Activated CD4-positive, CD25-positive, alpha-beta regulatory T cell treated with anti-CD3 and anti-CD28 coated beads, Interleukin-2, amount 50 U/mL, for 24 hours (primary cell): ENCODE results near the gene TBC1D24.
A peak's percentile ranks its signal among the peaks of the same experiment; 100 is the strongest.
"Not testable (repeated sequence)": the region's sequence is repeated elsewhere in the genome, so short reads cannot be mapped to it uniquely, and the experiment has no call there.

Experiments
- ATAC-seq, 2 donors: fragments of 150-1000 bp; cut with Tn5 transposase; one replicate each; pipeline ENCODE4 v1.10.0; 2021; ENCODE audit warnings: mild to moderate bottlenecking in 1 of 2, moderate library complexity in 1 of 2

TBC1D24 gene

DNA sequence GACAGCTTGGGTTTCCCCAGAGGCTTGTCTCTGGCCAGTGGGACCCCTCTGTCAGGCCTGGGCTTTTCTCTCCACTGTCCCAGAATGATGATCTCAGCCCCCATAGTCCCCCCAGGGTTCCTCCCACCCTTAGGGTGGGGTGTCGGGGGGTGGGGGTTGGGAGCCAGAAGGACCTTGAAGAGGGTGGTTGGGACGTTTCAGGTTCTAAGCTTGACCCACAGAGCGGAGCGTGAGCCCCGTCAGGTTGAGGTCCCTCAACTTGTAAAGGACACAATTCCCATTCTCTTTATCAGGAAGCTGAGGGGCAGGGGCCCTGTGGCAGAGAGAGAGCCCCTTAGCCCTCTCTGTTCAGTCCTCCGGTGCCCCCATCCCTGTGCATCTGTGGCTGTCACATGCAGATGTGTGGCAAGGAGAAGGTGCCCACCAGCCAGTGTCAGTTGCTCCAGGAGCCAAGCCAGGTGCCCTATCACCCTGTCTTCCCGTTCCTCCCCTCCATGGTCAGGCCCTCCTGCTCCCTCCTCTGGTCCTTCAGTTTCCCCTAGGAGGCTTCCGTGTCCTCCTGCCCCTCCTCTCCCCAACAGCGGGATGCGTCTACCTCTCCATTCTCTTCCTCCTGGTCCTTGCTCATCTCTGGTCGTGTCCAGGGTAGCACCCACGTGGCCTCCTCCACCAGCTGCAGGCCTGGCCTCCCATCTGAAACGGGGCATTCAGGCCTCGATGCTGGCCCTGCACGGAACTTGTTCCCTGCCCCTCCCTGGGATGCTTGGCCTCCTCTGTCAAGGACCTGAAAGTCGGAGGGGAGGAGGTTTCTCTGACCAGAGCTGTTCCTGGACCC is 5.3 kb upstream of the TBC1D24 start:
- ATAC-seq, result no peak

GRCh38 chr16:2470234-2470601 is 4.7 kb upstream of the TBC1D24 start:
- ATAC-seq, result no peak

- ATAC-seq, result no peak
Observed at GRCh38 chr16:2470603-2471015, 4.3 kb upstream of the TBC1D24 start.

GRCh38 chr16:2471016-2471652 is 3.8 kb upstream of the TBC1D24 start, which contains the start of gene NTN3:
Gene NTN3 (plus strand): TSS chr16:2471297. CDS start chr16:2471702, 405 bp downstream.
- no peak for ATAC-seq

GRCh38 chr16:2471653-2472487 is 3.1 kb upstream of the TBC1D24 start:
- ATAC-seq, result no peak

DNA sequence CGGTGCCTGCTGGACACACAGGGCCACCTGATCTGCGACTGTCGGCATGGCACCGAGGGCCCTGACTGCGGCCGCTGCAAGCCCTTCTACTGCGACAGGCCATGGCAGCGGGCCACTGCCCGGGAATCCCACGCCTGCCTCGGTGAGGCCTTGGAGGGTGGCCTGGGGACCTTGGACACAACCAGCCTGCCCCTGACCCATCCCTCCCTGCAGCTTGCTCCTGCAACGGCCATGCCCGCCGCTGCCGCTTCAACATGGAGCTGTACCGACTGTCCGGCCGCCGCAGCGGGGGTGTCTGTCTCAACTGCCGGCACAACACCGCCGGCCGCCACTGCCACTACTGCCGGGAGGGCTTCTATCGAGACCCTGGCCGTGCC is 2.5 kb upstream of the TBC1D24 start:
- no peak for ATAC-seq

DNA sequence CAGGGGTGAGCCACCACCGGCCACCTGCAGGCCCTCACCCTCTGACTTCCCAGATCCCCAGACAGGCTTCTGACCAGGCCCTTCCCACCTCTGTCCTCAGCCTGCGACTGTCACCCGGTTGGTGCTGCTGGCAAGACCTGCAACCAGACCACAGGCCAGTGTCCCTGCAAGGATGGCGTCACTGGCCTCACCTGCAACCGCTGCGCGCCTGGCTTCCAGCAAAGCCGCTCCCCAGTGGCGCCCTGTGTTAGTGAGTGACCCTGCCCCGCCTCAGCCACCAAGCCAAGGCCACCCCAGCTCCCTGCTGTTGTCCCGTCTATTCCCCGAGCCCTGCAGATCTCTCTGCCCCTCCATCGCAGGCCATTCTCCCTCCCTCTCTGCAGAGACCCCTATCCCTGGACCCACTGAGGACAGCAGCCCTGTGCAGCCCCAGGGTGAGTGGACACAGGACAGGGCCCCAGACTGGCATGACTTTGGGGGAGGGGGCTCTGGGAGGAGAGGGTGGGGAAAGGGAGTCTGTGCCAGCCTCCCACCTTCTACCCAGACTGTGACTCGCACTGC is 2.0 kb upstream of the TBC1D24 start:
- ATAC-seq, result no peak

GRCh38 chr16:2473446-2473926 is 1.4 kb upstream of the TBC1D24 start:
- ATAC-seq, result peak; percentile 1 to 2

- peak; percentile 59 to 70 for ATAC-seq
Observed at GRCh38 chr16:2473999-2474876, 689 bp upstream of the TBC1D24 start.

DNA sequence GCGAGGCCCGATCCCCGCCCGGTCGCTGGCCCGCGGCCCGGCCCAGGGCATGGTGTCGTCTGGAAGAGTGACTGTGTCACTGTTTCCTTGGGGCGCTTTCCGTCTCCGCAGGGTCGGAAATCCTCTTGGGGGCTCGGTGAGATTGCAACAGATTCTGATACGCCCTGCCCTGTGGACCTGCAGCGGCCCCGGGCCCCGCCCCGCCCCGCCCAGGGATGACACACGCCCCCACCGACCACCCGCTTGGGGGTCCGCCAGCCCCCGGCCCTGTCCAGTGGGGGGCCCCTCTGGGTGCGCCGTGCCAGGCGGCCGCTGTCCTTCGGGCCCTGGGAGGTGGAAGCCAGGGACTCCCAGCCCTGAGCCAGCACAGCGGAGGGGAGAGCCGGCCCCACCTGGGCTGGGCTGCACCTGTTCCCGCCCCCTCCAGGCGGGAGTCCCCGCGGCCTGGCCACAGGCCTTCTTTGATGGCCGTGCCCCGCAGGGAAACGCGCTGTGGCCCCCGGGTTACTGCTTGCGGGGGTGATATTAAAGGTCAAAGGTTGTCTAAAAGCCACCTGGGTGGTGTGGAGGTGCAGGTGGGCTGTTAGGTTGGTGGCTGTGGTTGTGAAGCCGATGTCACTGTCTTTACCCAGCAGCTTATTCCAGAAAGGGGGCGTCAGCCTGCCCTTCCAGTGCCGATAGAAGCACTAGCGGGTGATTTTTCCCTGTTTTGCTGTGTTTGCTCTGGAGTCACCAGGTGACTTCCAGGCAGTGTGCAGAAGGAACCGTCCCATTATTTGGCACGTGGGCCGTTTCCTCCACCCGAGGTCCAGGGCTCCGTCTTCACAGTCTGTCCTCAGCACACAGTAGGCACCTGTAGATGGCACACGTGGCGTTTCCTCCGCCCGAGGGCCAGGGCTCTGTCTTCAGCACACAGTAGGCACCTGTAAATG is 752 bp downstream of the TBC1D24 start:
- peak; percentile 14 to 39 for ATAC-seq

- ATAC-seq, result no peak
Observed at GRCh38 chr16:2476345-2476720, 1.4 kb downstream of the TBC1D24 start.

DNA sequence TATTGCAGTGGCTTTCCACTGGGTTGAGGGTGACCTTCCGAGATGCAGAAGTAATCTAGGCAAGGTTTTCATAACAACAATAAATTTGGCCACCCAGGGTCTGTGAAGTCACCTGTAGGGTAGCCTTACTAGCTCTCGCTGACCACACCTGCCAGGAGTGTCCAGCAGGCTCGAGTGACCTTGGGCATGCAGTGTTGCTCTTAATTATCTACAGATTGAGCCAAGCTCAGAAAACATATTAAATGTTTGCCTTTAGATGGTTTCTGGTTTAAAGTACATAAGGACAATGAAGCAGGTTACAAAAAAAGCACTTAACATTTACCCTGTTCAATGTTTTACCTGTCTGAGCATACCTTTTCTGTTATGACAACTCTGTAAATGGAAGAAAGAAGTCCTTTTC is 1.8 kb downstream of the TBC1D24 start:
- ATAC-seq, result no peak

GRCh38 chr16:2477327-2477726 is 2.4 kb downstream of the TBC1D24 start:
- no peak for ATAC-seq

DNA sequence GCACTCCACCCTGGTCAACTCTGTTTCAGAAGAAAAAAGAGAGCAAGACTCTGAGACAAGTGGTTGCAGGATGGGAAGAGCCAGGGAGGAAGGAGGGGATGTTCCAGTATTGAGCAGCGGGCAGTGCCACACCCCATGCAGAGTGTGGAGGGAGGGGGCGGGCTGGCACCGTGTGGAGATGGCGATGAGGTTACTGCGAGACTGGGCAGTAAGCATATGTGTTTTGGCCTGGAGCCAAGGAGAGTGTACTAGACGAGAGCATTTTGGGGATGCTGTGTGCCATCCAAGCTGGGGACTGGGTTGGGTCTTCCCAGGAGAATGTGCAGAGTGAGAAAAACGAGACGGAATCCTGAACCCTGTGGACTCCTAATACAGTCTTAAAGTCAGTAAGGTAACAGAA is 3.4 kb downstream of the TBC1D24 start:
- no peak for ATAC-seq

DNA sequence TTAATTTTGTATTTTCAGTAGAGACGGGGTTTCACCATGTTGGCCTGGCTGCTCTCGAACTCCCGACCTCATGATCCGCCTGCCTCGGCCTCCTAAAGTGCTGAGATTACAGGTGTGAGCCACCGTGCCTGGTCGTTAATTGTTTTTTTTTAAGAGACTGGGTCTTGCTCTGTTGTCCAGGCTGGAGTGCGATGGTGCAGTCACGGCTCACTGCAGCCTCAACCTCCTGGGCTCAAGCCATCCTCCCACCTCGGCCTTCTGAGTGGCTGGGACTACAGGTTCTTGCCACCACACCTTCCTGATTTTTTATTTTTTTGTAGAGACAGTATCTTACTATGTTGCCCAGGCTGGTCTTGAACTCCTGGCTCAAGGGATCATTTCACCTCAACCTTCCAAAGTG is 5.1 kb downstream of the TBC1D24 start:
- ATAC-seq, result not testable (repeated sequence)

- ATAC-seq, result no peak
Observed at GRCh38 chr16:2480948-2481347, 6.0 kb downstream of the TBC1D24 start.

DNA sequence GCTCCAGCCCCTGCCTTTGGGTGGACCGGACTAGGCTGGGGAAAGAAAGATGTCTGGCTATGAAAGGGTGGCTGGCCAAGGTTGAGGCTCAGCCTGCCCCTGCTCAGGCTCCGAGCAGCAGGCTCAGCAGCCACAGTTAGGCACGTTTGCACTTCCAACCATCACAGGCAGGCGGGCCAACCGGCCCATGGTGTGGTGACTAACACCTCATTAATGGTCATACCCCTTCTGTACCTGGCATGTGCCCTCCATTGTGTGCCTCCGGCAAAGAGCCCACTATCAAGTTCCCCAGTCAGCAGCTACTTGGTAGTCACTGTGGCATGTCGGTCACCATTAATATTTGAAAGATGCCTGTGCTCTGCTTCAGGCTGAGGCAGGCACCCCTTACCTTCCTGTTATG is 6.7 kb downstream of the TBC1D24 start:
- ATAC-seq, result no peak

- ATAC-seq, result no peak
Observed at GRCh38 chr16:2482249-2482648, 7.3 kb downstream of the TBC1D24 start.

DNA sequence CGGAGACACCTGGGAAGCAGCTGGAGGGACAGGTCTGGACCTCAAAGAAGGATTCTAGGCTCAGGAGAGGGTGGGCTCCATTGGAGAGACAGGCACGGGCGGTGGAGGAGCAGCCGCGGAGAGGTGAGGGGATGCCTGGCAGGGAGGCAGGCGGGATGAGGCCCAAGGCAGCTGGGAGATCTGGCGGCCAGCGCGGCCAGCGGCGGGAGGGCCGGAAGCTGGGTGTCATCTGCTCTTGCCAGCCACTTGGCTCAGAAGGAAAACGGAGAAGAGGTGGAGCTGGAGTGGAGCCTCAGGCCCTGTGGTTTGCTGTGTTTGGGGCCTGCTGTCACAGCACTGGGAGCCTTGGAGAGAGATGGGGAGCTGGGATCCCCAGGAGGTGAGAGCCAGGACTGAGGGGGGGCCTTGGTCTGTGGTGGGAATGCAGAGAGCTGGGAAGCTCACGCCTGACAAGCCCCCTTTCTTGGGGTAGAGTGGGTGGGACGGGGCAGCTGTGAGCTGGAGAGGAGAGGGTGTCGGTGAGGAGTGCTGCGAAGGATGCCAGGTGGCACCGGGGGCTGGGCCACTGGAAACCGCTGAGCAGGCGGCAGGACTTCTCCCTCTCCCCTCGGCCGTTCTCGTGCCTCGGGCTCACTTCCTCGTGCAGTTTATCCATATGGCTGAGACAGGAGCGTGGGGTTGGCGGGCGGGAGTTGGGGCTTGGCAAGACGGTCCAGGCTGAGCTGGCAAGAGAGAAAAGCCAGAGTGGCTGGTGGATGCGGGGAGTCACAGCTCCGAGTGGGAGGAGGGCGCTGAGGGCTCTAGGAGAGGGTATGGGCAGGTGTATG is 8.0 kb downstream of the TBC1D24 start:
- no peak for ATAC-seq
